Activated CD8-positive, alpha-beta memory T cell treated with anti-CD3 and anti-CD28 coated beads for 36 hours (primary cell): ENCODE results near the gene NPRL2. TPM values are rescaled to one million over a fixed set of nuclear protein-coding genes. Genes with fewer than 3 reads are reported as not detected.

ENCODE experiments used
- CTCF ChIA-PET: fragments of 350-600 bp; sonication (Branson Sonifier 250); formaldehyde crosslinking; loops from one replicate; lab custom pipeline; 2021; ENCODE audit warnings: antibody characterized with exemption; lab: Charles Lee
- POLR2A ChIA-PET: fragments of 350-600 bp; sonication (Branson Sonifier 250); formaldehyde crosslinking; loops from one replicate; lab custom pipeline; 2021; ENCODE audit warnings: antibody characterized with exemption; lab: Charles Lee
- total RNA-seq, 2 experiments: library from RNA; stranded (reverse); gene quantifications; one replicate each; pipeline ENCODE4 v1.2.3, GENCODE V29; 2021

Gene NPRL2
- total RNA-seq = 10 to 100 TPM; 39.5 to 46.6 TPM

GRCh38 chr3:50350527-50351322 lies at the start of gene NPRL2, which contains the start of gene CYB561D2:
Gene NPRL2 (minus strand): TSS chr3:50350775. CDS start chr3:50350652, 123 bp downstream.
Gene CYB561D2 (plus strand): TSS chr3:50350862. CDS start chr3:50351434, 572 bp downstream.
- POLR2A ChIA-PET = interaction anchor here (0.5 to 4.1 kb wide), 13 partner anchors 8 to 410 kb away, joined by 3 to 28 read pairs (median 5); partner anchors contain the start of genes C3orf18, HYAL3, IFRD2 and NAA80
- CTCF ChIA-PET = interaction anchor here (1.1 to 5.1 kb wide), 5 partner anchors 9 to 192 kb away, joined by 3 to 35 read pairs (median 8); partner anchors contain the start of genes RASSF1 and TMEM115

GRCh38 chr3:50396502-50396901 lies 45.9 kb upstream of the NPRL2 start:
- ChIA-PET POLR2A (no interaction called here), CTCF (no interaction called here)

GRCh38 chr3:50395070-50395860 lies 44.7 kb upstream of the NPRL2 start:
- POLR2A ChIA-PET = no interaction called here
- CTCF ChIA-PET = no interaction called here

GRCh38 chr3:50393061-50393460 lies 42.5 kb upstream of the NPRL2 start:
- ChIA-PET POLR2A (no interaction called here), CTCF (no interaction called here)

- CTCF ChIA-PET = no interaction called here
- POLR2A ChIA-PET = no interaction called here
Measured at GRCh38 chr3:50392101-50392715, 41.6 kb upstream of the NPRL2 start.

- CTCF ChIA-PET = no interaction called here
- POLR2A ChIA-PET = no interaction called here
Measured at GRCh38 chr3:50390508-50391224, 40.1 kb upstream of the NPRL2 start.

GRCh38 chr3:50389414-50389767 lies 38.8 kb upstream of the NPRL2 start:
- CTCF ChIA-PET = interaction anchor here (1.2 kb wide), 1 partner anchor 42 kb away, joined by 3 read pairs; no protein-coding TSS in a partner anchor
- POLR2A ChIA-PET = no interaction called here

GRCh38 chr3:50388720-50389413 lies 38.3 kb upstream of the NPRL2 start:
- POLR2A ChIA-PET = no interaction called here
- CTCF ChIA-PET = interaction anchor here (1.2 kb wide), 1 partner anchor 42 kb away, joined by 3 read pairs; no protein-coding TSS in a partner anchor

- CTCF ChIA-PET = no interaction called here
- POLR2A ChIA-PET = no interaction called here
Measured at GRCh38 chr3:50388016-50388719, 37.6 kb upstream of the NPRL2 start.

GRCh38 chr3:50385754-50386153 lies 35.2 kb upstream of the NPRL2 start:
- POLR2A ChIA-PET = no interaction called here
- CTCF ChIA-PET = no interaction called here

- POLR2A ChIA-PET = no interaction called here
- CTCF ChIA-PET = no interaction called here
Measured at GRCh38 chr3:50383750-50384149, 33.2 kb upstream of the NPRL2 start.

GRCh38 chr3:50382722-50383121 lies 32.1 kb upstream of the NPRL2 start:
- CTCF ChIA-PET = no interaction called here
- POLR2A ChIA-PET = no interaction called here

GRCh38 chr3:50381383-50381782 lies 30.8 kb upstream of the NPRL2 start:
- ChIA-PET POLR2A (interaction anchor here (0.6 kb wide), 1 partner anchor 597 kb away, joined by 4 read pairs; no protein-coding TSS in a partner anchor), CTCF (interaction anchor here (0.7 kb wide), 1 partner anchor 142 kb away, joined by 3 read pairs; no protein-coding TSS in a partner anchor)

- ChIA-PET CTCF (interaction anchor here (0.7 kb wide), 1 partner anchor 143 kb away, joined by 3 read pairs; no protein-coding TSS in a partner anchor), POLR2A (no interaction called here)
Measured at GRCh38 chr3:50380405-50381085, 30.0 kb upstream of the NPRL2 start.

- CTCF ChIA-PET = no interaction called here
- POLR2A ChIA-PET = no interaction called here
Measured at GRCh38 chr3:50378757-50379156, 28.2 kb upstream of the NPRL2 start.

GRCh38 chr3:50378024-50378423 lies 27.4 kb upstream of the NPRL2 start:
- ChIA-PET POLR2A (no interaction called here), CTCF (no interaction called here)

GRCh38 chr3:50375258-50375931 lies 24.8 kb upstream of the NPRL2 start:
- CTCF ChIA-PET = no interaction called here
- POLR2A ChIA-PET = no interaction called here
